Activated naive CD4-positive, alpha-beta T cell treated with anti-CD3 and anti-CD28 coated beads, Interleukin-2, amount 50 U/mL, for 24 hours (primary cell): ENCODE measurements around the gene TMEM237.

Experiments
- H3K27ac Mint-ChIP-seq: one replicate; pipeline ENCODE4 v1.8.0; 2021; ENCODE audit warnings: mild to moderate bottlenecking, mixed read lengths
- H3K27me3 Mint-ChIP-seq: one replicate; pipeline ENCODE4 v1.8.0; 2021; ENCODE audit warnings: mixed read lengths
- H3K36me3 Mint-ChIP-seq: one replicate; pipeline ENCODE4 v1.8.0; 2021; ENCODE audit warnings: mixed read lengths
- H3K4me1 Mint-ChIP-seq: one replicate; pipeline ENCODE4 v1.8.0; 2021; ENCODE audit warnings: mixed read lengths
- H3K4me3 Mint-ChIP-seq: one replicate; pipeline ENCODE4 v1.8.0; 2021; ENCODE audit warnings: mild to moderate bottlenecking, mixed read lengths
- H3K9me3 Mint-ChIP-seq: one replicate; pipeline ENCODE4 v1.8.0; 2021; ENCODE audit warnings: mixed read lengths

TMEM237 gene

DNA sequence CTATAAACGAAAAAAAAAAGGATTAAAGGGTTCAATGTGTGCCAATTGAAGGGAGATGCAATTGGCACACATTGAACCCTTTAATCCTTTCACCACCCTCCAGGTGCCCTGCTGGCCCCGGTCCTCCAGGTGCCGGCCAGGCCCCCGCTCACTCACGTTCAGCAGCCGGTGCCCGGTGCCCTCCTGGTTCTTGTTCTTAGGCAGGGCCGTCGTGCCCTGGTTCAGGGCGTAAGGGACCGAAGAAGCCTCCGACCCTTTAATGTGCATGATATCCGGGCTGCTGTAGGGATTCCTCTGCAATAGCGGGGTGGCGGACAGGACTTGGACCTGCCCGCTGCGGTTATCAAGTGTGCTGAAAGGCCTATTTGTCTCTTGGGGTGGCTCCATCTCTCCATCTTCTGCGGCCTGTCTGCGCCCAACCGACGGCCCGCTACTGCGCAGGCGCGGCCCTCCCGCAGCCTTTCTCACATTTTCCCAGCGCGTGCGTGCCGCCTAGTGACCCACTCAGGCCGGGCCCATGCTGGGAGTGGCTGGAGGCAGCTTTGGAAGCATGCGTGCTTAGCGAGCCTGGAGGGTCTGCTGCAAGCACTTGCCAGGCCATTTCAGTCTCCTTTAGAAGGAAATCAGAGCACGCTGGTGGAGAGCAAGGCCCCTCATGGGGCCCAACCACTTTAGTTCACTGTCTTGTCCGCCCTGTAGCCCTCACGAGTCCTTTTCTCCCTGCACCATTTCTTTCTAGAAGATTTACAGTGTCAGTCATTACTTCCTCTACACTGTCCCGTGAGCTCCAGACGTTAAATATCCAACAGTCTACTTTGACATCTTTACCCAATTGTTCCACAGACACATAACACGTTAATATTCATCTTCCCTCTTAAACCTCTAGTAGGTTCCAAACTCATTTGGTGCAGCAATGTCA lies 24.3 kb downstream of the TMEM237 start:
- Mint-ChIP-seq H3K36me3 (no peaks in the 10 kb centered on the region), H3K27me3 (no peaks in the 10 kb centered on the region), H3K4me1 (no peaks in the 10 kb centered on the region), H3K27ac (no peak overlapping the region), H3K9me3 (no peaks in the 10 kb centered on the region), H3K4me3 (no peak overlapping the region)

GRCh38 chr2:201608021-201608420 lies 35.3 kb downstream of the TMEM237 start:
- peaks cover 7% of the 10 kb centered on the region for H3K9me3 Mint-ChIP-seq
- H3K27ac Mint-ChIP-seq = no peak overlapping the region
- H3K36me3 Mint-ChIP-seq = peaks cover 6% of the 10 kb centered on the region

GRCh38 chr2:201607568-201607967 lies 35.7 kb downstream of the TMEM237 start:
- H3K4me1 Mint-ChIP-seq = no peaks in the 10 kb centered on the region
- H3K27ac Mint-ChIP-seq = no peak overlapping the region
- peaks cover 7% of the 10 kb centered on the region for H3K9me3 Mint-ChIP-seq
- no peak overlapping the region for H3K4me3 Mint-ChIP-seq
- H3K36me3 Mint-ChIP-seq = peaks cover 6% of the 10 kb centered on the region
- H3K27me3 Mint-ChIP-seq = peaks cover 2% of the 10 kb centered on the region

More at GRCh38 chr2:201608021-201608420, 35.3 kb downstream of the TMEM237 start:
- no peaks in the 10 kb centered on the region for H3K4me1 Mint-ChIP-seq
- no peak overlapping the region for H3K4me3 Mint-ChIP-seq
- peaks cover 2% of the 10 kb centered on the region for H3K27me3 Mint-ChIP-seq

- Mint-ChIP-seq H3K27me3 (peaks cover 6% of the 10 kb centered on the region), H3K4me3 (no peak overlapping the region), H3K9me3 (peaks cover 11% of the 10 kb centered on the region), H3K27ac (no peak overlapping the region), H3K36me3 (peaks cover 4% of the 10 kb centered on the region), H3K4me1 (no peaks in the 10 kb centered on the region)
Observed at GRCh38 chr2:201600906-201601305, 42.4 kb downstream of the TMEM237 start.

GRCh38 chr2:201597397-201597796 lies 45.9 kb downstream of the TMEM237 start:
- peaks cover 6% of the 10 kb centered on the region for H3K27me3 Mint-ChIP-seq
- no peak overlapping the region for H3K4me3 Mint-ChIP-seq
- no peaks in the 10 kb centered on the region for H3K4me1 Mint-ChIP-seq
- H3K36me3 Mint-ChIP-seq = peaks cover 4% of the 10 kb centered on the region
- no peak overlapping the region for H3K27ac Mint-ChIP-seq
- peaks cover 12% of the 10 kb centered on the region for H3K9me3 Mint-ChIP-seq

- Mint-ChIP-seq H3K9me3 (no peaks in the 10 kb centered on the region), H3K27me3 (no peaks in the 10 kb centered on the region), H3K36me3 (no peaks in the 10 kb centered on the region), H3K4me3 (no peak overlapping the region), H3K27ac (no peak overlapping the region), H3K4me1 (no peaks in the 10 kb centered on the region)
Observed at GRCh38 chr2:201580486-201580885, 62.8 kb downstream of the TMEM237 start.

DNA sequence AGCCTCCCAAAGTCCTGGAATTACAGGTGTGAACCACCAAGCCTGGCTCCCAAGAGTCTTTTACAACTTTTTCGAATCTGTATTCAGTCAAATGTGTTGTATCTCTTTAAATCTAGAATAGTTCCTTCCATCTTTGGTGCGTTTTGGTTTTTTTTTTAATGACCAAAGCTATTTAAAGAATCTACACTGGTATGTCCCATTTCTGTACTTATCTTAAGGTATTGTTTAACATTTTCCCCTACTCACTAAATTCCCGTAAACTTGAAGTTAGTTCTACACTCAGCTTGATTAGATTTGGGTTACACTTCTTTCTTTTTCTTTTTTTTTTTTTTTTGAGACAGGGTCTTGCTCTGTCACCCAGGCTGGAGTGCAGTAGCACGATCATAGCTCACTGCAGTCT lies 63.8 kb downstream of the TMEM237 start:
- no peaks in the 10 kb centered on the region for H3K27me3 Mint-ChIP-seq
- H3K4me1 Mint-ChIP-seq = no peaks in the 10 kb centered on the region
- H3K9me3 Mint-ChIP-seq = no peaks in the 10 kb centered on the region
- no peak overlapping the region for H3K4me3 Mint-ChIP-seq
- no peak overlapping the region for H3K27ac Mint-ChIP-seq
- H3K36me3 Mint-ChIP-seq = no peaks in the 10 kb centered on the region

DNA sequence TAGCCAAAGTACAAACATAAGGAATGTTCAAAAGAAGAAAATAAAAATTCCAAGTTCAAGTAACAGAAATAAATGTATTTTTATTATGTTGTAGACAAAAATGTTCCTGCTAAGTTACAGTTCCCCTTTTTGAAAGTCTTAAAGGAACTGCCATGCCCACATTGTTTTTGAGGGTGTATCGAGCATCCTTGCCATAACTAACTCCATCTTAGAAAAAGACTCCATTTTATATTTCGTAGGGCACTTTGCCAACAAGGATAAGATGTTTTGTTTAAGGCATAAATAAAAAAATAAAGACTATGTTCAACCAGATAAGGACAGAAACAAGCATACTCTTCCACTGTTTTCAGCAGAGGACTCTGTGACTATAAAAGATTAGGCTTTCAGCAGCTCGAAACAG lies 67.3 kb downstream of the TMEM237 start:
- H3K27ac Mint-ChIP-seq = no peak overlapping the region
- H3K9me3 Mint-ChIP-seq = no peaks in the 10 kb centered on the region
- H3K36me3 Mint-ChIP-seq = no peaks in the 10 kb centered on the region

GRCh38 chr2:201574766-201575165 lies 68.5 kb downstream of the TMEM237 start:
- Mint-ChIP-seq H3K27me3 (no peaks in the 10 kb centered on the region), H3K36me3 (no peaks in the 10 kb centered on the region), H3K4me3 (no peak overlapping the region), H3K4me1 (no peaks in the 10 kb centered on the region), H3K27ac (no peak overlapping the region), H3K9me3 (no peaks in the 10 kb centered on the region)

More for the DNA sequence above, 67.3 kb downstream of the TMEM237 start:
- Mint-ChIP-seq H3K27me3 (no peaks in the 10 kb centered on the region), H3K4me1 (no peaks in the 10 kb centered on the region), H3K4me3 (no peak overlapping the region)

- H3K27ac Mint-ChIP-seq = no peak overlapping the region
- H3K4me3 Mint-ChIP-seq = no peak overlapping the region
- no peaks in the 10 kb centered on the region for H3K4me1 Mint-ChIP-seq
- H3K9me3 Mint-ChIP-seq = no peaks in the 10 kb centered on the region
- no peaks in the 10 kb centered on the region for H3K36me3 Mint-ChIP-seq
- H3K27me3 Mint-ChIP-seq = no peaks in the 10 kb centered on the region
Observed at GRCh38 chr2:201572846-201573508, 70.3 kb downstream of the TMEM237 start.
